Thoracic aorta (tissue), 2 donors: ENCODE results near the gene NVL. TPM values are rescaled to one million over a fixed set of nuclear protein-coding genes. Genes with fewer than 3 reads are reported as not detected.
A peak's percentile ranks its signal among the peaks of the same experiment; 100 is the strongest.

Source experiments
- ATAC-seq: fragments of 150-250 bp; one replicate; pipeline ENCODE4 v1.8.0; 2017; ENCODE audit warnings: low read depth; ENCODE audit not compliant: insufficient number of reproducible peaks, low FRiP score
- DNase-seq: peaks from one replicate; pipeline ENCODE4 v3.0.0-alpha.2; 2020; ENCODE audit warnings: low spot score
- H3K27ac ChIP-seq, 2 donors: fragments of 200-600 bp; sonication (generic); 1 replicate in 1 of 2; 2 replicates in 1 of 2; pipeline ENCODE4 v1.5.1; 2016; ENCODE audit warnings: mild to moderate bottlenecking in 2 of 2, moderate library complexity in 2 of 2
- H3K27me3 ChIP-seq: fragments of 200-600 bp; sonication (generic); replicated peaks from 2 replicates; pipeline ENCODE4 v1.6.0; 2016; ENCODE audit warnings: mild to moderate bottlenecking; ENCODE audit not compliant: insufficient read depth
- H3K36me3 ChIP-seq: fragments of 200-600 bp; sonication (generic); one replicate; pipeline ENCODE4 v1.5.1; 2016
- H3K4me1 ChIP-seq, 2 donors: fragments of 200-600 bp; sonication (generic); 1 replicate in 1 of 2; 2 replicates in 1 of 2; pipeline versions ENCODE4 v1.5.1 to v1.6.0; 2016; ENCODE audit warnings: low read depth in 2 of 2, mild to moderate bottlenecking in 1 of 2; ENCODE audit not compliant: control insufficient read depth in 1 of 2
- H3K4me3 ChIP-seq: fragments of 200-600 bp; sonication (generic); 2 replicates; pipeline ENCODE4 v1.5.1; 2016; ENCODE audit warnings: mild to moderate bottlenecking
- H3K9me3 ChIP-seq: fragments of 200-600 bp; sonication (generic); 2 replicates; pipeline ENCODE4 v1.5.1; 2016
- total RNA-seq, 2 donors: library from RNA; depleted of rRNA; stranded (reverse); fragments of >200 nt; gene quantifications; one replicate each; pipeline versions ENCODE4 v1.1.0 to v1.2.3, GENCODE V29; 2016
- TF ChIP-seq, protein P1 (sequence below): fragments of 200-600 bp; sonication (generic); IDR thresholded peaks from one replicate; pipeline ENCODE4 v1.5.1; 2019; ENCODE audit warnings: antibody characterized with exemption

Gene NVL
- 10 to 100 TPM; 11.6 to 30.7 TPM for total RNA-seq

- no peaks in the 10 kb centered on the region for H3K27me3 ChIP-seq
- H3K9me3 ChIP-seq, result no peaks in the 10 kb centered on the region
- DNase-seq, result peak; percentile 20
- H3K4me3 ChIP-seq, result peak within 1 kb of the TSS; percentile 85
- H3K4me1 ChIP-seq, result peaks cover 18 to 25% of the 10 kb centered on the region in 2 donors
- no peaks in the 10 kb centered on the region for H3K36me3 ChIP-seq
- H3K27ac ChIP-seq, result peak within 1 kb of the TSS; percentile 80 to 94
- TF ChIP-seq, protein P1, sequence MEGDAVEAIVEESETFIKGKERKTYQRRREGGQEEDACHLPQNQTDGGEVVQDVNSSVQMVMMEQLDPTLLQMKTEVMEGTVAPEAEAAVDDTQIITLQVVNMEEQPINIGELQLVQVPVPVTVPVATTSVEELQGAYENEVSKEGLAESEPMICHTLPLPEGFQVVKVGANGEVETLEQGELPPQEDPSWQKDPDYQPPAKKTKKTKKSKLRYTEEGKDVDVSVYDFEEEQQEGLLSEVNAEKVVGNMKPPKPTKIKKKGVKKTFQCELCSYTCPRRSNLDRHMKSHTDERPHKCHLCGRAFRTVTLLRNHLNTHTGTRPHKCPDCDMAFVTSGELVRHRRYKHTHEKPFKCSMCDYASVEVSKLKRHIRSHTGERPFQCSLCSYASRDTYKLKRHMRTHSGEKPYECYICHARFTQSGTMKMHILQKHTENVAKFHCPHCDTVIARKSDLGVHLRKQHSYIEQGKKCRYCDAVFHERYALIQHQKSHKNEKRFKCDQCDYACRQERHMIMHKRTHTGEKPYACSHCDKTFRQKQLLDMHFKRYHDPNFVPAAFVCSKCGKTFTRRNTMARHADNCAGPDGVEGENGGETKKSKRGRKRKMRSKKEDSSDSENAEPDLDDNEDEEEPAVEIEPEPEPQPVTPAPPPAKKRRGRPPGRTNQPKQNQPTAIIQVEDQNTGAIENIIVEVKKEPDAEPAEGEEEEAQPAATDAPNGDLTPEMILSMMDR, result no peak
- ATAC-seq, result peak; percentile 88
Measured at GRCh38 chr1:224329842-224330753, at the start of gene NVL. NVL (minus strand) TSS chr1:224330172; CDS start chr1:224330127, 45 bp downstream.

DNA sequence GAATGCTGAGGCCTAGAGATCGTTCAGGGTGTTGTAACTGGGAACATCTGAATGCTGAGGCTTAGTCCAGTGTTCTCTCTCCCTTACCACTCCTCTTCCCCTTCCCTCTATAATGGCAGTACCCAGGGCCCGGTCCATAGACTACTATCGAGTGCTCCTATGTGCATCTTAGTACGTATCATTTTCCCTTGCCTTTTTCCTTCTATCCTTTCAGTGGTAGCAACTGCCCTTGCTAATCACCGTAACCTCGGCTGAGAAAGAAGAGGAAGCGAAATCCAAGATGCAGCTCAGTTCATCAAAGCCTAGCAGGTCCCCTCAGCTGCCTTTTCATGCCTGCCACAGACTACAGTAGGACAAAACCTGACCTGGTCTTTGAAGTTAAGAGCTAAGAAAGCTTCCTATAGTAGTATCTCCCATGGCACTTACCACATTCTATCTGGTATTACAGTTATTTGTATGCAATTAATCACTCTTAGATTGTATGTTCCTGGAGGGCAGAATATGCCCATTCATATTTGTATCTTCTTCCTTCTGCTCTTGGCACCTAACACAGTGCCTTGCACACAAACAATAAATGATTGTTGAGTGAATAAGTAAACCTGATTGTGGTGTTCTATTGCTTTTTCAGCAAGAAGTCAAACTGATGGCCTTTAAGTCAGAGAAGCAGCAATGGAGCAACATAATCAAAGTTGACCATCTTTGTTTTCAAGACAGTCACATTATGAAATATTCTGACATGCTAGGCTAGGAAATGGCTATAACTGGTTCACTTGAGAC is 49.1 kb upstream of the NVL start:
- DNase-seq, result no peak
- no peaks in the 10 kb centered on the region for H3K9me3 ChIP-seq
- no peak overlapping the region for H3K27ac ChIP-seq
- H3K4me1 ChIP-seq, result peaks cover 20% of the 10 kb centered on the region in 2 donors
- H3K36me3 ChIP-seq, result no peaks in the 10 kb centered on the region
- TF ChIP-seq, protein P1, result no peak
- H3K4me3 ChIP-seq, result no peak overlapping the region
- ATAC-seq, result no peak
- H3K27me3 ChIP-seq, result no peaks in the 10 kb centered on the region

GRCh38 chr1:224377676-224378006 is 47.7 kb upstream of the NVL start:
- Histone ChIP-seq H3K27ac (peak overlapping the region; percentile 21 to 35), H3K4me1 (peaks cover 20% of the 10 kb centered on the region in 2 donors), H3K4me3 (no peak overlapping the region), H3K9me3 (no peaks in the 10 kb centered on the region), H3K27me3 (no peaks in the 10 kb centered on the region), H3K36me3 (no peaks in the 10 kb centered on the region)
- ATAC-seq, result peak; percentile 47
- TF ChIP-seq, protein P1, result no peak
- no peak for DNase-seq

DNA sequence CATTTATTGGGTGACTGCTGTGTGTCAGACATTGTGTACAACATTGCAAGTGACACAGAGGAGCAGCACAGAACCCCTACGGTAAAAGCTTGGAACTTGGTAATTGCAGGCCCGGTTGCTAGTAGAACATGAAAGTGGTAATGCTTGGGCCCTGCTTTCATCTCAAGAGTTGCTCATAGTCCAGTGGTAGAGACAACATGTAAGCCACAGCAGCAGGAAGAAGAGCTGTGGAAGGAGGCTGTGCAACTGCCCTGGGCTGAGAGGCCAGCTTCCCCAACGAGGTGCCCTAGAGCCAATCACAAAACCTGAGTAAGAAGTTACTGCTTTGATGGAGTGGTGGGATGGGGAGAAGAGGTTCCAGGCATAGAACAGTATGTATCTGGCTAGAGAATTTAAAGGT is 45.1 kb upstream of the NVL start:
- H3K9me3 ChIP-seq, result no peaks in the 10 kb centered on the region
- H3K27me3 ChIP-seq, result no peaks in the 10 kb centered on the region
- H3K27ac ChIP-seq, result no peak overlapping the region
- ATAC-seq (no peak), DNase-seq (no peak)
- peaks cover 18 to 20% of the 10 kb centered on the region in 2 donors for H3K4me1 ChIP-seq
- H3K36me3 ChIP-seq, result peaks cover 17% of the 10 kb centered on the region
- no peak overlapping the region for H3K4me3 ChIP-seq
- TF ChIP-seq, protein P1, result no peak

- Histone ChIP-seq H3K27ac (no peak overlapping the region), H3K36me3 (peaks cover 21% of the 10 kb centered on the region), H3K4me3 (no peak overlapping the region), H3K4me1 (peaks cover 18 to 19% of the 10 kb centered on the region in 2 donors), H3K27me3 (no peaks in the 10 kb centered on the region), H3K9me3 (no peaks in the 10 kb centered on the region)
- ATAC-seq (no peak), DNase-seq (no peak)
- TF ChIP-seq, protein P1, result no peak
Measured at GRCh38 chr1:224373008-224373590, 43.1 kb upstream of the NVL start.
